Thyroid gland (tissue), 4 donors: ENCODE data around the gene SHH.

Source experiments
- CTCF ChIP-seq, 6 experiments: fragments of 200-600 bp in 3 of 6; fragments of 450-650 bp in 3 of 6; sonication (generic) in 3 of 6; IDR thresholded peaks; one replicate each; pipeline ENCODE4 v1.5.1; 2016 to 2019; ENCODE audit warnings: antibody characterized with exemption in 6 of 6, mild to moderate bottlenecking in 2 of 6, inconsistent platforms in 1 of 6, moderate library complexity in 1 of 6
- POLR2A ChIP-seq, 2 donors: fragments of 450-650 bp; IDR thresholded peaks; one replicate each; pipeline ENCODE4 v1.6.1; 2017; ENCODE audit warnings: antibody characterized with exemption in 2 of 2, mild to moderate bottlenecking in 2 of 2, moderate library complexity in 1 of 2

DNA sequence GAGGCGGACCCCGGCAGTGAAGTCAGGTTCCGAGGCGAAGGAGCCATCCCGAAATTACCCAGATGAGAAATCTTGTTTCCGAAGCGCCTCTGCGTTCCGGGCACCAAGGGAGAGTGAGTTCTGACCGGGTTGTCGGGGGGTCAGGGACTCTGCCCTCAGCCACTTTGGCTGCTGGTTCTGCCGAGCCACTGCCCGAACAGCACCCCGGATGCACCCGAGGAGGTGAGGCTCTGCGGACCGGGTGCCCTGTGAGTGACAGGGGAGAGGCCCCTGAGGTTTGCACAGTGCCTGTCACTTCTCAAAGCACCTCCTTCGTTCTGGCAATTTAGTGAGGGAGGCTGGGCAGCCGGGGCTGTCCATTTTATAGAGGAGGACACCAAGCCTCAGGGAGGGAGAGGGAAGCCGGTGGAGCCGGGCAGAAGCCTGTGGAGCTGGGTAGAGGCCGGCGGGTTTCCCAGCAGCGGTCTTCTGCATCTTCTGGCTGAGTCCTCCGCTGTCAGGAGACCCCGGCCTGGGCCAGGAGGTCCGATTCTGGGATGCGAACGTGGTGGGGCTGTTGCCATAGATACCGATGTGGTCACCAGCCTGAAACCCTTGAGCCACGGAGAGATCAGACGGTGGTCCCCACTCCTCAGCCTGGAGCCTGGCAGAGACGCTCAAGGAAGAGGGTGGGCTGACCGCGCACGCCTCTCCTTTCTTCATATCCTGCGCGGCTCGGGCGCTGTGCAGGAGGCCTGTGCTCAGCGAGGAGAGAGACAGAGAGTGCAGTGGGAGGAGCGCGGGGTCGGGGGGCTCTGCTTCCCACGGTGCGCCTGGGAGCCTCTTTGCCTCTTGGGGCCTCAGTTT, 18.9 kb upstream of the SHH start:
- TF ChIP-seq CTCF (IDR thresholded peaks at IDR 0.05) (no peak), POLR2A (IDR thresholded peaks at IDR 0.05) (no peak)
